NCI-H446 treated with DMSO at 0.1 percent for 48 hours (cell line): ENCODE results near the gene MUC6.
"Not testable (repeated sequence)": the region's sequence is repeated elsewhere in the genome, so short reads cannot be mapped to it uniquely, and the experiment has no call there.

Experiments used
- DNase-seq: peaks from one replicate; lab custom pipeline; 2025; lab: John Stamatoyannopoulos, UW

The MUC6 gene

DNA sequence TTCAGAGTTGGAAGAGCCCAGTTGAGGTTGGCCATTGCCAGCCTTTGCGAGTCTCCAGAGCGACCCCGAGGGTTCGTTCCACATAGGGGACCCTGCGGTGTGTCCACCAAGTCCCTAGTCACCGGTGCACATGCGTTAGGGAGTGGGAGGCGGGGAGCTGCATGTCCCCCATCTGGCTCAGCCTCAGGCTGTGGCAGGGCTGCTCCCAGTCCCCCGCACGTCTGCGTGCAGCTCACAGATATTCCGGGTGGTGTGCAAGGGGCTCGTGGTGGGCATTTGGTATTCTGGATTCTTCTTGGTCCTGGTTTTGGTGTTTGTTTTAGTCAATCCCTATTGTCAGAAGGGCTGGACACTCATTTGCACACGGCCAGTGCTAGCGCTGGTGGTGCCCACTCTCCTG is 48.8 kb downstream of the MUC6 start:
- no peak for DNase-seq

DNA sequence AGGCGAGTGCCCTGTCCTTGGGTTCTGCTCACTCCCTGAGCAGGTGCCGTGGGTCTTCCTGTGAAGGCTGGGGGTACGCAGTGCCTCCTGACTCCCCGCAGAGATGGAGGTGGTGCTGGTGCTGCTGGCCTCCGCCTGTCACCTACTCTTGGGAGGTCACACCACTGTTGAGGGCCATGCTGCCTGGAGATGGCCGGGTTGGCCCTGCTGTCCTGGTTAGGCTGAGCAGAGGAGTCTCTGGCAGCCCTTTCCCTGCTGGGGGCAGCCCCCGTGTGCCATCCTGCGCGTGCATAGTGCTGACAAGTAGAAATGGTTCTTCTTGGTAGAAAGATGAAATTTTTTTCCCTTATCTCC is 49.6 kb downstream of the MUC6 start:
- no peak for DNase-seq

DNA sequence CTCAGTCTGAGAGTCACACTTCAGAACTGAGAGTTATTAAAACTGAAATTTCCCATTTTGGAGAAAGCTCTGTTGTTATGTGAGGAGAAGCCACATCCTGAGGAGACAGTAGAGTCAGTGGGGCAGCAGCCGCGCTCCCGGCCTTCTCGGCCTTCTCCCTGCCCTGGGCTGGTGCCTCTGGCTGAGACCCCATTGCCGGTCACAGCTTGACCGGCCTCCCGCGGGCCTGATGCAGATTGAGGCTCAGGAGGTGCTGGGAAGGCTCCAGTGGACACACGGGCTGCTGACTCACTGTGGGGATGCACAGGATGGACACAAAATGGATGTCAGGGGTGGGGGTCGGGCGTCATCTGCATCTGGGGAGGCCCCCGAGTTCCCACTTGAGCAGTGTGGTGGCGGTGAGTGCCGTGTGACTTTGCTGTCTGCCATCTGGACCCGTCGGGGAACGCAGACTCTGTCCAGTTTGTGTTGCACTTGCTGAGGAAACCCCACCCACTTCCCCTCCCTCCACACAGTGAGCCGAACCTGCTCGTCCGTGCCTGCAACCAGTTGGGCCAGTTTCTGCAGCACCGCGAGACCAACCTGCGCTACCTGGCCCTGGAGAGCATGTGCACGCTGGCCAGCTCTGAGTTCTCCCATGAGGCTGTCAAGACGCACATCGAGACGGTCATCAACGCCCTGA is 50.1 kb downstream of the MUC6 start:
- no peak for DNase-seq

DNA sequence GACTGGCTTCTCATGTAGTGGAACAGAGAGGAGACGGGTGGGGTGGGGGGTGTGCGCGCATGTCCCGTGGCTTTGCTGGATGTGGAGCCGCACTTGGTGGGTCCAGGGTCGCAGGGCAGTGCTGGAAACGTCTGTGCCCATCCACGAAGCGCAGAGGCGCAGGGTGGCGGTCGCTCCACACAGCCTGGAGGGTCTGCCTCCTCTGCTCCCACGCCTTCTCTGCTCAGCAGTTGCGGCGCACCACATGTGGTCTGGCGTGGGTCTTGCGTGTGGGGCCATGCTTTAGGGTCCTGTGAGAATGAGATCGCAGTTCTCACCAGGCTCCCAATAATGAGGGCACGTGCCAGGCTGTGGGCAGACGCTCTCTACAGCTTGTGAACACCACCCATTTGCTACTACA is 50.7 kb downstream of the MUC6 start:
- no peak for DNase-seq

DNA sequence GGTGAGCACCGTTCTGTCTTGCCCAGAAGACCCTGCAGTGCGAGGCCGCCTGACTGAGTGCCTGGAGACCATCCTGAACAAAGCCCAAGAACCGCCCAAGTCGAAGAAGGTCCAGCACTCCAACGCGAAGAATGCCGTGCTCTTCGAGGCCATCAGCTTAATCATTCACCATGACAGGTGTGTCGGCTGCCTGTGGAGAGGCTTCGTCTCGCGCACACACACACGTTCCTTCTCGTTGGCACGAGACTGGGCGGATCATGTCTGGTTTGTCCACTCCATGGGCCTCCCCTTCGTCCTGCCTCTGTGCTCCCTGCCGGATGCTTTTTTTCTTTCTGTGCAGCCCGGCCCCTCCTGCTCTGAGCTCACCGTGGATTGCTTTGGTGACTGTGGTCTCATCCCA is 51.1 kb downstream of the MUC6 start:
- no peak for DNase-seq

GRCh38 chr11:984546-984945 is 52.0 kb downstream of the MUC6 start:
- no peak for DNase-seq

DNA sequence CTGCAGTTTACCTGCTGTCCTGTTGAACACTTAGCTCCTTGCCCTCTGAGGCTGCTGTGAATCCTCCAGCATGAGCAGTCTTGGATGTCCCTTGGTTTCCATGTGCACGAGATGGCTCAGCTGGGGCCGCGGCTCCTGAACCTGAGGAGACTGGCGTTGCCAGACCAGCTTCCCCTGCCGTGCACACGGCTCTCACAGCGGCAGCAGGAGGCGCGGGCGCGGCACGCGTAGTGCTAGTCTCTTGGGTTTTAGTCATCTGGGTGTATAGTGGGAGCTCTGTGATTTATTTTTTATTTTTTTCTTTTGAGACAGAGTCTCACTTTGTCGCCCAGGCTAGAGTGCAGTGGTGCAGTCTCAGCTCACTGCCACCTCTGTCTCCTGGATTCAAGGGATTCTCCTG is 54.8 kb downstream of the MUC6 start:
- DNase-seq = no peak

DNA sequence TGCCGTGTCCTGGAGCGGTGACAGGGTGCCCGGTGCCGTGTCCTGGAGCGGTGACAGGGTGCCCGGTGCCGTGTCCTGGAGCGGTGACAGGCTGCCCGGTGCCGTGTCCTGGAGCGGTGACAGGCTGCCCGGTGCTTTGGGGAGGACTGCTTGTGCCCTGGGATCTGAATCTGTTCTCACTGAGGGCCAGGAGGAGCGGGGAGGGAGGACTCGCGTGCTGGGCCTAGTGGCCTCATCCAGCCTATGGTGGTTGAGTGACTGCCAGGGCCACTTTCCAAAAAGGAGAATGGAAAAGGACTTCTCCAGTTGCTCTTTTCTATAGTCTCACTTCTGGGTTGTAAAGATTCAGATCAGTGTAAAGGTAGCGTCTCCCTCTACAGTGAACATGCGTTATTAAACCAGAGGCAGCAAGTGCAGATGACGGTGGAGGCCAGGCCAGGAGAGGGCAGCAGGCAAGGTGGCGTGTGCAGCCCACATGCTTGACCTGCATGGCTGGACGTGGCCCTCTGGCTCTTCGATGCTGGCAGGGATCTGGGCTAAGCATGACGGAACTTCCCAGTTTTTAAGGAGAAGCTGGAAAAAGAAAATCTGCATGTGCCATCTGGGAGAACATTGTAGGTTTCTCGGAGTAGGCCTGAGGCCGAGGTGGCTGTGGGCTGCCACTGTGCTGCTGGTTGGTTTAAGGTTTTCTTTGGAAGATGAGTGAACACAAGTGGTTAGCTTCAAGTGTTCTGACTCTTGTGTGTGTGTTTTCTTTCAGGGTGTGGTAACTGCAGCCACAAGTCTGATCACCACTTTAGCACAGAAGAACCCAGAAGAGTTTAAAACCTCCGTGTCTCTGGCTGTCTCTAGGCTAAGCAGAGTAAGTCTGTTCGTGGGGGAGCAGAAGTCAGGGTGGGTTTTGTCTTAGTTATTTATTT is 55.8 kb downstream of the MUC6 start:
- no peak for DNase-seq

DNA sequence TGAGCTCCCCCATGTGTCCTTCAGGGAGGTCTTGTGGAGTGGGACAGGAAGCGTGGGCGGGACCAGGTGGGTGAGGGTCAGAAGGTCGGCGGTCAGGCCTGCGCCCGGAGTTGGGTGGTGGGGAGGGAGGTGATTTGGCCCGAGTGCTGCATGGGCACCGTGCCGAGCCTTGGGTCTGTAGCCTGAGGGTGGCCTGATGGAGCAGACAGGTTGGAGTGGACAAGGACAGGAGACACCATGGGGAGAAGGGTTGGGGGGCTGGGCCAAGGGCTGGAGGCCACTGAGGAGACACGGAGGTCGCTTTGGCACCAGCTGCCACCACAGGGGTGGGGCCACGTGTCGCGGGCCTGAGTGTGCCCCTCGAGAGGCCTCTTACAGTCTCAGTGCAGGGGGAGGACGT is 57.7 kb downstream of the MUC6 start:
- no peak for DNase-seq

- DNase-seq = no peak
Observed at GRCh38 chr11:977830-978720, 58.4 kb downstream of the MUC6 start.

GRCh38 chr11:976431-977160 is 59.9 kb downstream of the MUC6 start:
- no peak for DNase-seq

- DNase-seq = no peak
Observed at GRCh38 chr11:975827-976226, 60.7 kb downstream of the MUC6 start.

DNA sequence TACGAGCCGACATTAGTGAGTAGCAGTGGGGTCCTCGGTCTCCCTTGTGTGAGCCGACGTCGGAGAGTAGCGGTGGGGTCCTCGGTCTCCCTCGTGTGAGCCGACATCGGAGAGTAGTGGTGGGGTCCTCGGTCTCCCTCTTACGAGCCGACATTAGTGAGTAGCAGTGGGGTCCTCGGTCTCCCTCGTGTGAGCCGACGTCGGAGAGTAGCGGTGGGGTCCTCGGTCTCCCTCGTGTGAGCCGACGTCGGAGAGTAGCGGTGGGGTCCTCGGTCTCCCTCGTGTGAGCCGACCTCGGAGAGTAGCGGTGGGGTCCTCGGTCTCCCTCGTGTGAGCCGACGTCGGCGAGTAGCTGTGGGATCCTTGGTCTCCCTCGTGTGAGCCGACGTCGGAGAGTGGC is 61.1 kb downstream of the MUC6 start:
- not testable (repeated sequence) for DNase-seq

DNA sequence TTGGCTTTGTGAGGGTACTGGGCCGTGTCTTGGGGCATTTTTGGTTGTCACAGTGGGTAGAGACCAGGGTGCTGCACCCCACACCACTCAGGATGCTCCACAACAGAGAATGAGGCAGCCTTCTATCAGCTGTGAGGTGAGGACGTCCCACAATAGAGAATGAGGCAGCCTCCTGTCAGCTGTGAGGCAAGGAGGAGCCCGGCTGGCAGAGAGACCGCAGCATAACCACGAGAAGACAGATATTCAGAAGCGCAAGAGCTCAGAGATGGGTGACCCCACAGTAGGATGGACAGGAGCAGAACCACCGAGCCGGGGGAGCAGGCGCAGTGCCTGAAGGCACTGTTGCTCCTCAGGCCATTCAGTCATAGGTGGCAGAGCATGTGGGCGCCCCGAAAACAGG is 63.3 kb downstream of the MUC6 start:
- no peak for DNase-seq

GRCh38 chr11:972523-973211 is 63.9 kb downstream of the MUC6 start:
- DNase-seq = no peak

- DNase-seq = no peak
Observed at GRCh38 chr11:971731-972365, 64.7 kb downstream of the MUC6 start.

DNA sequence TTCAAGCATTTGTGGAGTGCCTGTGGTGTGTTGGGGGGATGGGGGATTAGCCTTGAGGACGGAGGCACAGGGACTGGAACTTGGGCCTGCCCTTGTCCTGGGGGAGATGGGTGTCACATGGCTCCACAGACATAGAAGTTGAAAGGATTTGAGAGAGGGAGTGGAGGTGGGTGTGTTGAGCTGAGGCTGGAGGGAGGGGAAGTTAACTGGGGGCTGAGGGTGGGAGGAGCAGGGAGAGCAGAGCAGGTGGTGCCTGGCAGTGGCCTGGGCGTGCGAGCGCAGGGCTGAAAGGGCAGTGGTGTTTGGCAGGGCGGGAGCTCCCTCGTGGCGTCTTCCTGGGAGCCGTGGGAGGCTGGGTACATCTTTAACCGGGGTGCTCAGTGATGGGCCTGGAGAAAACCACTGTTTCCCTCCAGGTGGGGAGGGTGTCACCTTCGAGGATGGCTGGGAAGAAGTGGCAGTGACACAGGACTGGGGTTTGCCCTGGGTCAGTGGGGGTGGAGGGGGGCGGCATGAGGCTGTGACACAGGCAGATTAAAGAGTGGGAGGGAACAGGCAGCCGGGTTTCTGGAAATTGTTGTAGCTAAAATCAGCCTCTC is 65.3 kb downstream of the MUC6 start:
- no peak for DNase-seq

DNA sequence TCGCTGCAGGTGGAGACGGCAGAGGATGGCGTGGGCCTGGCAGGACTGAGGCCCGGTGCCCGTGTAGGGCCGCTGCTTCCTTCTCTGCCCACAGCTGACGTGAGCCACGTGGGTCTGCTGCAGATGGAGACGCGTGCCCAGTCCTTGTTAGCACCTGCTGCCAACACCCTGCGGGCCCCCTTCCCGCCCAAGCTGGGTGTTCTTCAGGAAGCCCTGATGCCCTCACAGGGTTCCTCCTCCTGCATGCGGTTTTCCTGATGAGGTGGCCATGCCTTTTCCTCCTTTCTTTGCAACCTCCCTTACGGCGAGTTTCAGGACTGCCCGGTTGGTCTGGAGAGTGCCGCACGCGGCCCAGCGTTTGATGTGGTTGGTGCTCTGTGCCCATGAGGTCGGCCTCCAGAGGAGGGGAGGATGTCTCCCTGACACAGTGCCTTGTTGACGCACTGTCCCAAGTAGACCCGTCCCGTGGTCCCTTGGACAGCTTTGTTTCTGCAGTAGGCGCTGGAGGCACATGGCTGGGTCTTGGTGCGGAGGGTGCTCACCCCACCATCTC is 66.1 kb downstream of the MUC6 start:
- DNase-seq = no peak

DNA sequence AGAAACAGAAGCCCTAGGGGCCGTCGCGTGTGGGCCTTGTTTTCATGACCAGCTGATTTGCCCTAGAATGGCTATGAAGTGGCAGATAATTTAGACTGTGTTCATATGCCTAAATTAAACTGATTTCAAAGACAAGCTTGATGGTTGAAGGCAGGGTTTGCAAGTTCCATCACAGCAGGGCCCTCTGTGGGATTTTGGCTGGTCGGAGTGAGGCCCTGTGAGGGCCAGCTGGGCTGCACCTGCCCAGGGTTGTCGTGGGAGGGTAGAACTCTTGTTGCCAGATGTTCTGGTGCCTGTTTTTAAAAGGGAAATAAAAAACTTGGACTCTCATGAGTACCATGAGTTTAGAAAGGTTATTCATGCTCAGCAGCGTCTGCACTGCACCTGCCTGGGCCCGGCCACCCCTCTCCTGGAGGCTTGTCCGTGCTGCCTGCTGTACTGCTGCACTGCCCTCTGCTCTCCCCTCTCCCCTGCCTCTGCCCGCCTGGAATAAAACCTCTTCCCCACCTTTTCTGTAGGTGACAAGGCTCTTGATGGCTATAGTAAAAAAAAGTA is 66.8 kb downstream of the MUC6 start:
- DNase-seq = no peak

GRCh38 chr11:968822-969221 is 67.7 kb downstream of the MUC6 start:
- no peak for DNase-seq
